ENCODE measurements around the gene DTNBP1.
A peak's percentile ranks its signal among the peaks of the same experiment; 100 is the strongest.

Gene DTNBP1

DNA sequence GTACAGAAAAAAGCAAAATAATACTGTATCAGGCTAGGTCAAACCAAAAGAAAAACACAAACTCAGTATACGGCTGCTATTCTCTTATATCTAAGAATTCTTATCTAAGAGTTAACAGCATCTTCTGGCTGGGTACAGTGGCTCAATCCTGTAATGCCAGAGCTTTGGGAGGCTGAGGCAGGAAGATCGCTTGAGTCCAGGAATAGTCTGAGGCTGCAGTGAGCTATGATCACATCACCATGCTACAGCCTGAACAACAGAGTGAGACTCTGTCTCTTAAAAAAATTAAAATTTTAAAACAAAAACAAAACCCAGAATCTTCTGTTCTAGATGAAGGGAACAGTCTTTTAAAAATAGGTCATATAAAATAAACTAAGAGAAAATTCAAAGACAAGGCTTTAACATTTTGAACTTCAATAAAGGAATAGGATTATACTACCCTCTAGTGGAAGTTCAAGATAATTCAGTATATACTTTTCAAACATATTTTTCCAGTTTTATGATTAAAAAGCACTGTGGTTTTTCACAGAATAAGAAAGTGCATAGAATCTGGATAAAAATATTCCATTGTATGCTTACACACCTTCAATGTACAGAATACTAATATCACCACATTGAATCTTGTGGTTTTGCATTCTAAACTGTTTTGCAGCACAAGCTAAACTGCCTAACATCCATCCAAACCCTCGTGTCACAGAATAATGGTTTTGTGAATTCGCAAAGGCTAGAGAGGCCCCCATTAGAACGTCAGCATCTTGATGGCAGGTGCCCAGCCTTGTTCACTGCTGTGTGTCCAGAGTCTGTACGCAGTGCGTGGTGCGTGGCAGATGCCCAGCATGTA lies 39.3 kb downstream of the DTNBP1 start:
- DNase-seq (ENCODE audit: low read depth), result no peak

- peak; percentile 41 for DNase-seq (ENCODE audit: low read depth)
These were observed 40.6 kb downstream of the DTNBP1 start for GRCh38 chr6:15622045-15622740.

- DNase-seq (ENCODE audit: low read depth), result peak; percentile 51
These were observed 41.4 kb downstream of the DTNBP1 start for GRCh38 chr6:15621203-15622044.

DNA sequence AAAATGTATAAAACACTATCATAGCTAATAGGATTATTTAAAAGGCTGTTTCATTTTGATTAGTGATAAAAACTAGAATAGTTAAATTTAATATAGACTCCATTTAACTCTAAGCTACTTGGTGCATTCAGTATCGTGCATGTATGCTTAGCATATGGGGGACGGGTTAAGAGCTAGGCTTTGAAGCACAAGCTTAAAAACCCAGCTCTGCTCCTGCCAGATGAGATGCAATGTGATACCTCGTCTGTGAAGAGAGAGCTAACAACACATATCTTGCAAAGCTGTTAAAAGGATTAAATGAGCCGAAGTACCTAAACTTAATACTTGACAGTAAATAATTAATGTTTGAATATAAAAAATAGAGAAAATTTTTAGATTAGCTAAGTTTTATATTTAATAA lies 42.2 kb downstream of the DTNBP1 start:
- DNase-seq (ENCODE audit: low read depth), result no peak

DNA sequence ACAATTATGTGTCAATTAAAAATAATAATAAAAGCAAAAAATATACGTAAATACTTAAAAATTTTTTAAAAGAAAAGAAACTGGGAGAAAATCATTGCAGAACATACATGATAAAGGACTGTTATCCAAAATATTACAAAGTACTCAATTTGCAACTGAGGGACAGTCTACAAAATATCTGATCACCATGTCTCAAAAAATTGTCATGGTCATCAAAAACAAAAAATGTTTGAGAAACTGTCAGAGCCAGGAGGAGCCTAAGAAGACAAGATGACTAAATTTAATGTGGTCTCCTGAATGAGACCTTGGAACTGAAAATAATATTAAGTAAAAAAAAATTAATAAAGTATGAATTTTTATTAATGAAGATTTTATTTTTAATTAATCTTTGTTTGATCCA lies 43.5 kb downstream of the DTNBP1 start:
- DNase-seq (ENCODE audit: low read depth), result no peak

DNA sequence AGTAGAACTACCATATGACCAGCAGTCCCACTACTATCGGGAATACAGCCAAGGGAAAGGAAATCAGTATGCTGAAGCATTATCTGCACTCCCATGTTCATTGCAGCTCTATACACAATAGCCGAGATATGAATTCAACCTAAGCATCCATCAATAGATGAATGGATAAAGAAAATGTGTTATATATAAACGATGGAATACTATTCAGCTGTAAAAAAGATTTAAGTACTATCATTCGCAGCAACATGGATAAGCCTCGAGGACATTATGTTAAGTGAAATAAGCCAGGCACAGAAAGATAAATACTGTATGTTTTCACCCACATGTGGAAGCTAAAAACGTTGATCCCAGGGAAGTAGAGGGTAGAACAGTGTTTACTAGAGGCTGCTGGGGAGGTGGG lies 44.1 kb downstream of the DTNBP1 start:
- DNase-seq (ENCODE audit: low read depth), result no peak

DNA sequence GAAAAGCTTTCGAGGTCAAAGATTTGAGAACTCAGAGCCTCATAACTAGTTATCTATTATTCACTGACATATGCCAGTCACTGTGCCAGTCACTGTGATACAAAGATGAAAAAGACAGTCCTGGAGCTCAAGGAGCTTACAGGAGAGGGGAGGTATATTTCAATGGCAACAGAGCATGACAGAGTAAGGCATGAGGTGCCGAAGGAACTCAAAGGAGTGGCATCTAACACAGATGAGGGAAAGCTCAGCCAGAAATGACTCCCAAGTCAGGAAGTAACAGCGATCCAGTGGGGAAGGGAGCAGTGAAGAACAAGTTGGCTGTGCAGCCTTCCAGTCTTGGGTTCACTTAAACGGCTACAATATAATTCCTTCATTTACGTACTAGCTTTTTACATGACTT lies 46.6 kb downstream of the DTNBP1 start:
- DNase-seq (ENCODE audit: low read depth), result no peak

- DNase-seq (ENCODE audit: low read depth), result peak; percentile 45
These were observed 47.0 kb downstream of the DTNBP1 start for GRCh38 chr6:15615802-15616201.

GRCh38 chr6:15614277-15614676 lies 48.6 kb downstream of the DTNBP1 start:
- DNase-seq (ENCODE audit: low read depth), result no peak

GRCh38 chr6:15608396-15608795 lies 54.4 kb downstream of the DTNBP1 start:
- peak; percentile 72 for DNase-seq (ENCODE audit: low read depth)

- DNase-seq (ENCODE audit: low read depth), result no peak
These were observed 55.2 kb downstream of the DTNBP1 start for GRCh38 chr6:15607603-15608002.

DNA sequence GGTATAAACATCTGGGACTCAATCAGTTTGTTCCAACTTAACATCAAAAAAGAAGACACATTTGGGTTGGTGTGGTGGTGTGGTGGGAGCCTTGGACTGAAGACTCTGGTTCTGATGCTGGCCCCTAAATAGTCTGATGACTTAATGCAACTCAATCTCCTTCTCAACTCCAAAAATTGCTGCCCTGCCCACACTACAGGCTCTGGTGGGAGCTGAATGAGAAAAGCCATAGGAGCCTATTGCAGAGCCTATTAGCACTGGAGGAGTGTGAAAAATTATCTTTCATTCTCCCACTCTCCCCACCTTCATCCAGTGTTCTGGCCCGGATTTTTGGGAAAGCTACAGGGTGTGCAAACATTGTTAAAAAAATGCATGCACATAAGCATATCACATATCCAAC lies 56.5 kb downstream of the DTNBP1 start:
- DNase-seq (ENCODE audit: low read depth), result no peak

- no peak for DNase-seq (ENCODE audit: low read depth)
These were observed 58.0 kb downstream of the DTNBP1 start for GRCh38 chr6:15604843-15605242.

DNA sequence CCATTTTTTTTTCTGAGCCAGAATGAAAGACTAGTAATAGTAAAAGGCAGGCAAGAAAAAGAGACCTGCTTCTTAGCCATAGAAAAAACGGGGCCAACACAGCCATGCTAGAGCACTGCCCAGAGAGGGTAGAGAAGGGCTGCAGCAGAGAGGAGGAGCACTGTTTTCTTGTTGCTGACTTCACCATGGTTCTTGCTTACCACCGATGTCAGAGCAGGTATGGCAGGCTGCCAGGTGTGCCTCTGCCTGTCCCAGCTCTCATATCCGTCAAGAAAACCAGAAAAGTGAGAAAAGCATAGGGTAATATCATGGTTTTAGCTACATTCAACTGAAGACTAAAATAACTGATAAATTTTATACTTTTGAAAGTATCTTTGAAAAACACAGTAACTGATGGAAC lies 60.7 kb downstream of the DTNBP1 start:
- no peak for DNase-seq (ENCODE audit: low read depth)

GRCh38 chr6:15598273-15598798 lies 64.5 kb downstream of the DTNBP1 start:
- DNase-seq (ENCODE audit: low read depth), result no peak

- DNase-seq (ENCODE audit: low read depth), result no peak
These were observed 66.5 kb downstream of the DTNBP1 start for GRCh38 chr6:15596186-15596896.

DNA sequence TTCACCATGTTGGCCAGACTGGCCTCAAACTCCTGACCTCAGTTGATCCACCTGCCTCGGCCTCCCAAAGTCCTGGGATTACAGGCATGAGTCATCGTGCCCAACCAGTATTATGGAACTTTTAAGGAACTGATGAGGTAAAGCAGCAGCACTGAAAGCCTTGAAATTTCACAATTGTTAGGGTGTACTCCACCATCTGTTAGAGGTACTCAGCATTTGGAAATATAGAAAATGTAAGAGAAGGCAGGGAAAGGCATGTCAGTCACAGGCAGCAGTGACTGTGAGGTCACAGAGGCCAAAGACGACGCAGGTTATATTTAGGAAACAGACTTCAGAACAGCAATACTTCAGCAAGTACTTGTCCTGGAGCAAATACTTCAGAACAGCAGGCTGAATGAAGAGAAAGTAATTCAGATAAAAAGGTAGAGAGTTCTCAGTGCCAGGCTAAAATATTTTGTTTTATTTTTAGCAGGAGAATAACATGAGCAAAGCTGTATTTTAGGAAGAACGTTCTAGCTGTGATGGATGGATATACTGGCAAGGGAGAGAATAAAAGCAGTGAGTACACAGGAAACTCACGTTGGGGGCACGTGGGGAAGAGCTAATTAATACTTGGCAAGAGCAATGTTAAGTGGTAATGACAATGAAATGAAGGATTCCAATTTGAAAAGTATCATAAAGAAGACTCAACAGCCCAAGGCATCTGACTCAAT lies 67.2 kb downstream of the DTNBP1 start:
- DNase-seq (ENCODE audit: low read depth), result peak; percentile 59

- DNase-seq (ENCODE audit: low read depth), result no peak
These were observed 68.1 kb downstream of the DTNBP1 start for GRCh38 chr6:15594512-15595259.

- peak; percentile 12 for DNase-seq (ENCODE audit: low read depth)
These were observed 69.0 kb downstream of the DTNBP1 start for GRCh38 chr6:15593798-15594197.

DNA sequence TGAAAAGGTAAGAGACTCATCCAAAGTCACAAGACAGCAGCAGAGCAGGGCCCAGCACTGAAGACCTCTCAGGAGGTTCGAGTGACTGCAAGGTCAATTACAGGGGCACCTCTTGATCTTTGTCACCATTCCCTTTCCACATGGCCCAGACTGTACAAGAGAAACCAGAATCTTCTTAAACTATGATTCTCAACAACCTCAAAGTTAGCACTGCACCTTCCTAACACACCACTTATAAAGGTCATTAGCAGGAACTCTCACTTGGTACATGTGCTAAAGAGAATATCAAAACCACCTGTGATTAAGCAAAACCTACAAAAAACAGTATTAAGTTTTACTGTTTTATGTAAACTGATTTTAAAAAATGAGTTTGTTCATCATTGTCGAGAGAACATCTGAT lies 70.2 kb downstream of the DTNBP1 start:
- no peak for DNase-seq (ENCODE audit: low read depth)

Data from iris pigment epithelial cell (primary cell).